ENCODE results near the gene TANGO2. TPM values are rescaled to one million over a fixed set of nuclear protein-coding genes. Genes with fewer than 3 reads are reported as not detected.
A peak's percentile ranks its signal among the peaks of the same experiment; 100 is the strongest.

TANGO2 gene
- polyA plus RNA-seq, 4 donors: 12.2 to 15.2 (median 12.8) TPM

- no peak for DNase-seq (ENCODE audit: low read depth in 4 of 4, low spot score in 2 of 4)
Observed at GRCh38 chr22:20083157-20083890, 62.4 kb downstream of the TANGO2 start.

- no peak for DNase-seq (ENCODE audit: low read depth in 4 of 4, low spot score in 2 of 4)
Observed at GRCh38 chr22:20083891-20084546, 63.1 kb downstream of the TANGO2 start.

- DNase-seq (ENCODE audit: low read depth in 4 of 4, low spot score in 2 of 4): peak in 1 of 4 donors; percentile 13
Observed at GRCh38 chr22:20084547-20085413, 63.9 kb downstream of the TANGO2 start.

GRCh38 chr22:20085651-20086050 lies 64.7 kb downstream of the TANGO2 start:
- DNase-seq (ENCODE audit: low read depth in 4 of 4, low spot score in 2 of 4): no peak

GRCh38 chr22:20086101-20086599 lies 65.2 kb downstream of the TANGO2 start:
- DNase-seq (ENCODE audit: low read depth in 4 of 4, low spot score in 2 of 4): no peak

- no peak for DNase-seq (ENCODE audit: low read depth in 4 of 4, low spot score in 2 of 4)
Observed at GRCh38 chr22:20086763-20087162, 65.9 kb downstream of the TANGO2 start.

- no peak for DNase-seq (ENCODE audit: low read depth in 4 of 4, low spot score in 2 of 4)
Observed at GRCh38 chr22:20087319-20088262, 66.7 kb downstream of the TANGO2 start.

GRCh38 chr22:20088263-20088648 lies 67.3 kb downstream of the TANGO2 start:
- no peak for DNase-seq (ENCODE audit: low read depth in 4 of 4, low spot score in 2 of 4)

GRCh38 chr22:20089226-20089976 lies 68.5 kb downstream of the TANGO2 start:
- no peak for DNase-seq (ENCODE audit: low read depth in 4 of 4, low spot score in 2 of 4)

- no peak for DNase-seq (ENCODE audit: low read depth in 4 of 4, low spot score in 2 of 4)
Observed at GRCh38 chr22:20089977-20090729, 69.2 kb downstream of the TANGO2 start.

GRCh38 chr22:20090730-20091240 lies 69.9 kb downstream of the TANGO2 start:
- DNase-seq (ENCODE audit: low read depth in 4 of 4, low spot score in 2 of 4): no peak

GRCh38 chr22:20091690-20092476 lies 71.0 kb downstream of the TANGO2 start:
- DNase-seq (ENCODE audit: low read depth in 4 of 4, low spot score in 2 of 4): no peak

- DNase-seq (ENCODE audit: low read depth in 4 of 4, low spot score in 2 of 4): no peak
Observed at GRCh38 chr22:20092477-20092854, 71.6 kb downstream of the TANGO2 start.

GRCh38 chr22:20093418-20094196 lies 72.7 kb downstream of the TANGO2 start:
- no peak for DNase-seq (ENCODE audit: low read depth in 4 of 4, low spot score in 2 of 4)

- DNase-seq (ENCODE audit: low read depth in 4 of 4, low spot score in 2 of 4): no peak
Observed at GRCh38 chr22:20094197-20094807, 73.4 kb downstream of the TANGO2 start.

GRCh38 chr22:20095521-20095920 lies 74.6 kb downstream of the TANGO2 start:
- no peak for DNase-seq (ENCODE audit: low read depth in 4 of 4, low spot score in 2 of 4)
